MCF 10A (cell line): ENCODE data around the gene ANKRD28. TPM values are rescaled to one million over a fixed set of nuclear protein-coding genes. Genes with fewer than 3 reads are reported as not detected.

Experiments used
- BruUV-seq: library from RNA; stranded (reverse); fragments of 400-500 nt; replicated peaks from 2 replicates; lab custom pipeline; 2021; lab: Mats Ljungman, UMichigan
- CTCF ChIA-PET: fragments of 300-600 bp; sonication (Branson Sonifier 250); formaldehyde crosslinking; extraction: SDS; loops from one replicate; lab custom pipeline; 2021; ENCODE audit warnings: antibody characterized with exemption, inconsistent platforms; lab: Yijun Ruan, JAX
- POLR2A ChIA-PET: fragments of 300-600, 350-650 bp; sonication (Branson Sonifier 250); formaldehyde crosslinking; extraction: SDS; loops from one replicate; lab custom pipeline; 2020; ENCODE audit warnings: antibody characterized with exemption, inconsistent platforms; lab: Yijun Ruan, JAX
- DNase-seq: peaks from one replicate; pipeline ENCODE4 v3.0.0-alpha.2; 2018; ENCODE audit not compliant: unreplicated experiment
- H3K27ac Mint-ChIP-seq: one replicate; pipeline ENCODE4 v1.8.0; 2022; ENCODE audit warnings: mild to moderate bottlenecking, low read depth, mixed read lengths; ENCODE audit not compliant: unreplicated experiment
- H3K27me3 Mint-ChIP-seq: one replicate; pipeline ENCODE4 v1.8.0; 2022; ENCODE audit warnings: mixed read lengths; ENCODE audit not compliant: insufficient read depth, unreplicated experiment
- H3K36me3 Mint-ChIP-seq: one replicate; pipeline ENCODE4 v1.8.0; 2022; ENCODE audit warnings: mild to moderate bottlenecking, moderate library complexity, mixed read lengths; ENCODE audit not compliant: insufficient read depth, unreplicated experiment
- H3K4me1 Mint-ChIP-seq: one replicate; pipeline ENCODE4 v1.8.0; 2022; ENCODE audit warnings: mixed read lengths; ENCODE audit not compliant: insufficient read depth, unreplicated experiment
- H3K4me3 Mint-ChIP-seq: one replicate; pipeline ENCODE4 v1.8.0; 2022; ENCODE audit warnings: mild to moderate bottlenecking, moderate library complexity, mixed read lengths; ENCODE audit not compliant: unreplicated experiment
- H3K9me3 Mint-ChIP-seq: one replicate; pipeline ENCODE4 v1.8.0; 2022; ENCODE audit warnings: mixed read lengths; ENCODE audit not compliant: unreplicated experiment
- CTCF ChIP-seq: fragments of 200-600 bp; IDR thresholded peaks from one replicate; pipeline ENCODE4 v1.8.0; 2022; ENCODE audit warnings: antibody characterized with exemption, mild to moderate bottlenecking; ENCODE audit not compliant: unreplicated experiment
- intact Hi-C: fragments of 100-400 bp; cut with micrococcal nuclease; formaldehyde crosslinking; loops from 2 replicates; pipeline ENCODE4 v1.14.1; 2022
- total RNA-seq: library from RNA; stranded (reverse); gene quantifications from 2 replicates; pipeline ENCODE4 v1.2.3, GENCODE V29; 2022

ANKRD28 gene
- total RNA-seq, 1 experiment from 2014 or later = 79.0 TPM

GRCh38 chr3:15685927-15686326, 111.9 kb downstream of the ANKRD28 start:
- Mint-ChIP-seq H3K27ac (peak overlapping the region; percentile 49), H3K36me3 (peaks cover 73% of the 10 kb centered on the region), H3K9me3 (no peaks in the 10 kb centered on the region), H3K27me3 (no peaks in the 10 kb centered on the region), H3K4me3 (no peak overlapping the region), H3K4me1 (no peaks in the 10 kb centered on the region)
- ChIA-PET CTCF (interaction anchor here (1.7 kb wide), 1 partner anchor 11 kb away, joined by 3 read pairs; no protein-coding TSS in a partner anchor), POLR2A (no interaction called here)
- TF ChIP-seq CTCF = no peak
- no TSS peak for BruUV-seq
- no peak for DNase-seq
- intact Hi-C loops = no loop called here

GRCh38 chr3:15683253-15683652, 114.5 kb downstream of the ANKRD28 start:
- Mint-ChIP-seq H3K4me3 (no peak overlapping the region), H3K9me3 (no peaks in the 10 kb centered on the region), H3K27ac (peak overlapping the region; percentile 12), H3K27me3 (no peaks in the 10 kb centered on the region), H3K36me3 (peaks cover 64% of the 10 kb centered on the region), H3K4me1 (no peaks in the 10 kb centered on the region)
- no peak for TF ChIP-seq CTCF
- no TSS peak for BruUV-seq
- ChIA-PET POLR2A (interaction anchor here (0.7 to 1.0 kb wide), 3 partner anchors 33 to 53 kb away, joined by 3 read pairs; no protein-coding TSS in a partner anchor), CTCF (no interaction called here)
- intact Hi-C loops = loop anchor here (2.0 to 5.0 kb wide), 2 partner anchors 52 to 114 kb away; partner anchors contain the start of gene ANKRD28
- DNase-seq = no peak

GRCh38 chr3:15682561-15683185, 115.1 kb downstream of the ANKRD28 start:
- Mint-ChIP-seq H3K4me3 (no peak overlapping the region), H3K36me3 (peaks cover 61% of the 10 kb centered on the region), H3K27me3 (no peaks in the 10 kb centered on the region), H3K9me3 (no peaks in the 10 kb centered on the region), H3K27ac (peak overlapping the region; percentile 12), H3K4me1 (no peaks in the 10 kb centered on the region)
- no peak for TF ChIP-seq CTCF
- ChIA-PET POLR2A (interaction anchor here (0.7 to 1.5 kb wide), 6 partner anchors 10 to 119 kb away, joined by 3 to 4 read pairs (median 3); no protein-coding TSS in a partner anchor), CTCF (interaction anchor here (0.7 to 1.6 kb wide), 2 partner anchors 56 to 129 kb away, joined by 3 to 6 read pairs; no protein-coding TSS in a partner anchor)
- DNase-seq = peak; percentile 40
- intact Hi-C loops = loop anchor here (2.0 to 5.0 kb wide), 2 partner anchors 52 to 115 kb away; partner anchors contain the start of gene ANKRD28
- BruUV-seq = no TSS peak

GRCh38 chr3:15681668-15682067, 116.1 kb downstream of the ANKRD28 start:
- POLR2A ChIA-PET = interaction anchor here (1.0 to 1.5 kb wide), 4 partner anchors 9 to 120 kb away, joined by 3 to 6 read pairs (median 4); no protein-coding TSS in a partner anchor
- peaks cover 56% of the 10 kb centered on the region for H3K36me3 Mint-ChIP-seq
- no peak overlapping the region for H3K27ac Mint-ChIP-seq
- H3K4me1 Mint-ChIP-seq = no peaks in the 10 kb centered on the region
- no peaks in the 10 kb centered on the region for H3K27me3 Mint-ChIP-seq
- no peak for TF ChIP-seq CTCF
- BruUV-seq = no TSS peak
- H3K4me3 Mint-ChIP-seq = no peak overlapping the region
- no peaks in the 10 kb centered on the region for H3K9me3 Mint-ChIP-seq
- CTCF ChIA-PET = interaction anchor here (1.6 kb wide), 1 partner anchor 130 kb away, joined by 6 read pairs; no protein-coding TSS in a partner anchor
- intact Hi-C loops = loop anchor here (2.0 to 5.0 kb wide), 2 partner anchors 51 to 116 kb away; partner anchors contain the start of gene ANKRD28
- DNase-seq = peak; percentile 12
